IMR-90 (cell line): Measurements from ENCODE around the gene FOXO1. TPM values are rescaled to one million over a fixed set of nuclear protein-coding genes. Genes with fewer than 3 reads are reported as not detected.

ENCODE experiments used
- ATAC-seq: fragments of 200-7000 bp; cut with Tn5 transposase; 2 replicates; pipeline ENCODE4 v1.9.1; 2020; ENCODE audit warnings: low read depth, mild to moderate bottlenecking, moderate library complexity
- BruUV-seq: library from RNA; stranded (reverse); fragments of 400-500 nt; replicated peaks from 2 replicates; lab custom pipeline; 2021; lab: Mats Ljungman, UMichigan
- CTCF ChIA-PET: fragments of 300-600 bp; formaldehyde crosslinking; extraction: SDS; loops from one replicate; lab custom pipeline; 2021; ENCODE audit warnings: antibody characterized with exemption; lab: Yijun Ruan, JAX
- POLR2A ChIA-PET: fragments of 300-600 bp; sonication (Branson Sonifier 250); formaldehyde crosslinking; loops from one replicate; lab custom pipeline; 2022; ENCODE audit warnings: antibody characterized with exemption; ENCODE audit not compliant: unreplicated experiment; lab: Charles Lee
- DNase-seq: peaks from one replicate; pipeline ENCODE4 v3.0.0; 2013
- H2AFZ ChIP-seq: replicated peaks from 2 replicates; pipeline ENCODE3; 2013; ENCODE audit warnings: low read length, mild to moderate bottlenecking; ENCODE audit not compliant: poor library complexity
- H2AK5ac ChIP-seq: 2 replicates; pipeline ENCODE4 v1.6.1; 2013; ENCODE audit warnings: low read depth, low read length, inconsistent platforms
- H2AK9ac ChIP-seq: replicated peaks from 2 replicates; pipeline ENCODE3; 2013; ENCODE audit warnings: mild to moderate bottlenecking, low read depth, low read length, moderate library complexity; ENCODE audit not compliant: poor library complexity
- H2BK120ac ChIP-seq: 2 replicates; pipeline ENCODE4 v1.6.1; 2013; ENCODE audit warnings: low read depth, low read length, inconsistent platforms
- H2BK15ac ChIP-seq: 3 replicates; pipeline ENCODE4 v1.6.1; 2013; ENCODE audit warnings: low read depth, low read length, inconsistent platforms
- H2BK20ac ChIP-seq: 2 replicates; pipeline ENCODE4 v1.6.1; 2013; ENCODE audit warnings: low read depth, mild to moderate bottlenecking, inconsistent platforms, low read length, moderate library complexity
- H2BK5ac ChIP-seq: 2 replicates; pipeline ENCODE4 v1.6.1; 2013; ENCODE audit warnings: mild to moderate bottlenecking, low read depth, low read length, inconsistent platforms; ENCODE audit not compliant: poor library complexity, severe bottlenecking
- H3K14ac ChIP-seq: replicated peaks from 2 replicates; pipeline ENCODE4 v1.6.1; 2013; ENCODE audit warnings: low read depth, low read length, inconsistent platforms
- H3K18ac ChIP-seq: 2 replicates; pipeline ENCODE4 v1.6.1; 2013; ENCODE audit warnings: low read depth, low read length, control low read depth
- H3K23ac ChIP-seq: 2 replicates; pipeline ENCODE4 v1.6.1; 2013; ENCODE audit warnings: low read depth, low read length, inconsistent platforms
- H3K27ac ChIP-seq: 2 replicates; pipeline ENCODE4 v1.5.1; 2013; ENCODE audit warnings: mild to moderate bottlenecking, control low read depth, low read length; ENCODE audit not compliant: insufficient read depth
- H3K27me3 ChIP-seq: 2 replicates; pipeline ENCODE4 v1.6.1; 2013; ENCODE audit warnings: low read length; ENCODE audit not compliant: control insufficient read depth, insufficient read depth
- H3K36me3 ChIP-seq: 2 replicates; pipeline ENCODE4 v1.6.1; 2013; ENCODE audit warnings: low read length, mixed read lengths; ENCODE audit not compliant: control insufficient read depth, insufficient read depth
- H3K4ac ChIP-seq: 2 replicates; pipeline ENCODE4 v1.6.1; 2013; ENCODE audit warnings: low read depth, low read length, inconsistent platforms
- H3K4me1 ChIP-seq: 2 replicates; pipeline ENCODE4 v1.6.1; 2013; ENCODE audit warnings: low read length, mixed read lengths; ENCODE audit not compliant: control insufficient read depth, insufficient read depth
- H3K4me2 ChIP-seq: 2 replicates; pipeline ENCODE4 v1.6.1; 2013; ENCODE audit warnings: low read depth, mild to moderate bottlenecking, control low read depth, low read length, moderate library complexity
- H3K4me3 ChIP-seq: 2 replicates; pipeline ENCODE4 v1.5.1; 2013; ENCODE audit warnings: low read depth, mild to moderate bottlenecking, control low read depth, low read length, moderate library complexity; ENCODE audit not compliant: insufficient read depth
- H3K56ac ChIP-seq: 2 replicates; pipeline ENCODE4 v1.6.1; 2013; ENCODE audit warnings: low read length, inconsistent platforms; ENCODE audit not compliant: insufficient read depth; ENCODE audit errors: extremely low read depth
- H3K79me1 ChIP-seq, 2 experiments: 2 replicates each; pipeline ENCODE4 v1.6.1; 2013; ENCODE audit warnings: low read length in 2 of 2, inconsistent platforms in 1 of 2, low read depth in 1 of 2
- H3K9ac ChIP-seq: 2 replicates; pipeline ENCODE4 v1.6.1; 2013; ENCODE audit warnings: low read depth, low read length, control low read depth
- H3K9me1 ChIP-seq: 2 replicates; pipeline ENCODE4 v1.6.1; 2013; ENCODE audit warnings: low read length, inconsistent platforms; ENCODE audit not compliant: insufficient read depth
- H3K9me3 ChIP-seq: 2 replicates; pipeline ENCODE4 v1.6.1; 2013; ENCODE audit warnings: low read length; ENCODE audit not compliant: control insufficient read depth, insufficient read depth
- H4K20me1 ChIP-seq: 2 replicates; pipeline ENCODE4 v1.6.1; 2013; ENCODE audit warnings: low read length, inconsistent platforms; ENCODE audit not compliant: insufficient read depth
- H4K5ac ChIP-seq: 2 replicates; pipeline ENCODE4 v1.6.1; 2013; ENCODE audit warnings: mild to moderate bottlenecking, low read depth, low read length, control low read depth
- H4K8ac ChIP-seq, 2 experiments: 2 replicates each; pipeline ENCODE4 v1.6.1; 2013; ENCODE audit warnings: low read depth in 2 of 2, low read length in 2 of 2, control low read depth in 1 of 2, inconsistent platforms in 1 of 2
- H4K91ac ChIP-seq: 2 replicates; pipeline ENCODE4 v1.6.1; 2013; ENCODE audit warnings: low read depth, low read length, inconsistent platforms; ENCODE audit not compliant: insufficient read depth
- CEBPB ChIP-seq: IDR thresholded peaks from 2 replicates; pipeline ENCODE4 v1.6.1; 2012; ENCODE audit warnings: low read depth, low read length, improper control_type of control experiment
- CHD1 ChIP-seq: IDR thresholded peaks from 2 replicates; pipeline ENCODE4 v1.6.1; 2012; ENCODE audit warnings: low read depth, low read length, improper control_type of control experiment
- CTCF ChIP-seq: conservative IDR thresholded peaks from 2 replicates; pipeline ENCODE4 v1.5.1; 2012; ENCODE audit warnings: mild to moderate bottlenecking, low read depth, low read length, improper control_type of control experiment
- ELK1 ChIP-seq: fragments of 150-350 bp; IDR thresholded peaks from 2 replicates; pipeline ENCODE4 v1.6.1; 2016; ENCODE audit warnings: low read depth, mild to moderate bottlenecking, low read length, moderate library complexity, borderline replicate concordance
- FOS ChIP-seq: fragments of 150-350 bp; IDR thresholded peaks from 2 replicates; pipeline ENCODE4 v1.6.1; 2016; ENCODE audit warnings: low read depth, low read length
- MAFK ChIP-seq: IDR thresholded peaks from 2 replicates; pipeline ENCODE4 v1.6.1; 2012; ENCODE audit warnings: low read depth, low read length, improper control_type of control experiment
- MAZ ChIP-seq: IDR thresholded peaks from 2 replicates; pipeline ENCODE4 v1.6.1; 2012; ENCODE audit warnings: low read depth, mild to moderate bottlenecking, low read length, improper control_type of control experiment, moderate library complexity, borderline replicate concordance
- MXI1 ChIP-seq: IDR thresholded peaks from 2 replicates; pipeline ENCODE4 v1.6.1; 2012; ENCODE audit warnings: low read depth, mild to moderate bottlenecking, low read length, moderate library complexity, borderline replicate concordance
- POLR2A ChIP-seq: IDR thresholded peaks from 2 replicates; pipeline ENCODE4 v1.6.1; 2012; ENCODE audit warnings: mild to moderate bottlenecking, low read depth, low read length
- RAD21 ChIP-seq: IDR thresholded peaks from 2 replicates; pipeline ENCODE4 v1.6.1; 2012; ENCODE audit warnings: low read length, improper control_type of control experiment
- RFX5 ChIP-seq: IDR thresholded peaks from 2 replicates; pipeline ENCODE4 v1.8.0; 2012; ENCODE audit warnings: low read depth, mild to moderate bottlenecking, low read length, moderate library complexity
- SMC3 ChIP-seq: fragments of 150-350 bp; IDR thresholded peaks from 2 replicates; pipeline ENCODE4 v1.6.1; 2016; ENCODE audit warnings: low read depth, mild to moderate bottlenecking, antibody characterized with exemption, low read length, moderate library complexity
- WGBS, 2 experiments: methylation state at CpG; one replicate each; pipeline versions ENCODE4 v1.1.5 to v1.1.7; 2013; ENCODE audit warnings: missing lambda C conversion rate in 2 of 2; ENCODE audit not compliant: insufficient read length in 1 of 2; ENCODE audit errors: extremely low coverage in 2 of 2; 5-methylcytosine and 5-hydroxymethylcytosine counted together
- dilution Hi-C: fragments of 300-500 bp; cut with HindIII; formaldehyde crosslinking; loops from one replicate; pipeline ENCODE4 v1.14.3; 2018; ENCODE audit warnings: low sequenced_read_pairs; ENCODE audit not compliant: unreplicated experiment
- in situ Hi-C: fragments of 300-500 bp; cut with MboI; formaldehyde crosslinking; loops from 3 replicates; pipeline ENCODE4 v1.14.3; 2019; ENCODE audit warnings: low sequenced_read_pairs, inconsistent platforms, mixed read lengths
- intact Hi-C: fragments of 100-400 bp; cut with micrococcal nuclease; formaldehyde crosslinking; loops from 2 replicates; pipeline ENCODE4 v1.10.0; 2022
- polyA plus RNA-seq, 3 experiments: library from polyadenylated mRNA; depleted of rRNA; stranded (reverse); fragments of >200 nt; gene quantifications; 2 replicates each; pipeline ENCODE4 v1.2.3, GENCODE V29; 2012; ENCODE audit warnings: low replicate concordance in 1 of 3
- total RNA-seq: library from RNA; depleted of rRNA; stranded (reverse); fragments of >200 nt; gene quantifications from 2 replicates; pipeline ENCODE4 v1.2.3, GENCODE V29; 2012
- TF ChIP-seq, protein P1 (sequence below): fragments of 150-350 bp; IDR thresholded peaks from 2 replicates; pipeline ENCODE4 v1.6.1; 2017; ENCODE audit warnings: mild to moderate bottlenecking, antibody characterized with exemption, low read length, low read depth

FOXO1 gene
- total and polyA plus RNA-seq, 2 of the 4 experiments (the other 2 are of a cell fraction), result 0.12 to 0.18 TPM

GRCh38 chr13:40550130-40550529 lies 116.3 kb downstream of the FOXO1 start:
- no peak overlapping the region for H2AK5ac ChIP-seq
- H3K4me2 ChIP-seq, result no peak overlapping the region
- no peak overlapping the region for H3K9ac ChIP-seq
- H4K20me1 ChIP-seq, result no peaks in the 10 kb centered on the region
- POLR2A ChIA-PET, result no interaction called here
- no peak overlapping the region for H2AFZ ChIP-seq
- ATAC-seq (no peak), DNase-seq (no peak)
- dilution Hi-C loops (no loop called here), intact Hi-C loops (no loop called here), in situ Hi-C loops (no loop called here)
- TF ChIP-seq FOS (no peak), RFX5 (no peak), MAFK (no peak), ELK1 (no peak), MAZ (no peak), POLR2A (no peak), CHD1 (no peak), CTCF (no peak), RAD21 (no peak), CEBPB (no peak), SMC3 (no peak), MXI1 (no peak)
- TF ChIP-seq, protein P1, sequence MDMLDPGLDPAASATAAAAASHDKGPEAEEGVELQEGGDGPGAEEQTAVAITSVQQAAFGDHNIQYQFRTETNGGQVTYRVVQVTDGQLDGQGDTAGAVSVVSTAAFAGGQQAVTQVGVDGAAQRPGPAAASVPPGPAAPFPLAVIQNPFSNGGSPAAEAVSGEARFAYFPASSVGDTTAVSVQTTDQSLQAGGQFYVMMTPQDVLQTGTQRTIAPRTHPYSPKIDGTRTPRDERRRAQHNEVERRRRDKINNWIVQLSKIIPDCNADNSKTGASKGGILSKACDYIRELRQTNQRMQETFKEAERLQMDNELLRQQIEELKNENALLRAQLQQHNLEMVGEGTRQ, result no peak
- no peak overlapping the region for H3K4me3 ChIP-seq
- H3K18ac ChIP-seq, result no peak overlapping the region
- no peak overlapping the region for H4K8ac ChIP-seq
- no peak overlapping the region for H2BK5ac ChIP-seq
- H4K91ac ChIP-seq, result no peak overlapping the region
- no peak overlapping the region for H2AK9ac ChIP-seq
- H3K79me1 ChIP-seq, result no peaks in the 10 kb centered on the region
- no peak overlapping the region for H3K27ac ChIP-seq
- H2BK15ac ChIP-seq, result no peak overlapping the region
- no peak overlapping the region for H4K5ac ChIP-seq
- no peak overlapping the region for H2BK20ac ChIP-seq
- BruUV-seq, result no TSS peak
- no peak overlapping the region for H3K23ac ChIP-seq
- H3K56ac ChIP-seq, result no peak overlapping the region
- no peaks in the 10 kb centered on the region; the same call in none of the 2 replicates for H3K27me3 ChIP-seq
- no peaks in the 10 kb centered on the region for H3K4me1 ChIP-seq
- no peak overlapping the region for H3K14ac ChIP-seq
- no CpG with 5 or more reads among the region's 2 CpGs for WGBS, 2 experiments
- CTCF ChIA-PET, result no interaction called here
- no peaks in the 10 kb centered on the region for H3K36me3 ChIP-seq
- H3K9me3 ChIP-seq, result no peaks in the 10 kb centered on the region
- H3K9me1 ChIP-seq, result no peaks in the 10 kb centered on the region
- no peak overlapping the region for H2BK120ac ChIP-seq
- H3K4ac ChIP-seq, result no peak overlapping the region
